H1 (cell line): ENCODE data around the gene RPRM. TPM values are rescaled to one million over a fixed set of nuclear protein-coding genes. Genes with fewer than 3 reads are reported as not detected.
A peak's percentile ranks its signal among the peaks of the same experiment; 100 is the strongest.

Experiments used
- BCL11A ChIP-seq, 2 experiments: IDR thresholded peaks; one replicate each; pipeline ENCODE4 v1.6.1; 2011; ENCODE audit warnings: low read depth in 2 of 2, low read length in 2 of 2, mild to moderate bottlenecking in 2 of 2
- CREB1 ChIP-seq: IDR thresholded peaks from 2 replicates; pipeline ENCODE4 v1.6.1; 2012; ENCODE audit warnings: inconsistent platforms
- CTBP2 ChIP-seq: IDR thresholded peaks from 2 replicates; pipeline ENCODE4 v1.7.0; 2011; ENCODE audit warnings: borderline replicate concordance, mild to moderate bottlenecking, moderate library complexity, mixed read lengths, low read length; ENCODE audit not compliant: insufficient read depth, insufficient read length
- E2F6 ChIP-seq: IDR thresholded peaks from 2 replicates; pipeline ENCODE4 v1.6.1; 2012; ENCODE audit warnings: inconsistent platforms
- EP300 ChIP-seq, 2 experiments: IDR thresholded peaks; 1 replicate in 1 of 2; 2 replicates in 1 of 2; pipeline ENCODE4 v1.6.1; 2011 to 2012; ENCODE audit warnings: low read depth in 2 of 2, low read length in 2 of 2, mild to moderate bottlenecking in 2 of 2, borderline replicate concordance in 1 of 2, inconsistent platforms in 1 of 2, moderate library complexity in 1 of 2
- GABPA ChIP-seq: IDR thresholded peaks from 2 replicates; pipeline ENCODE4 v1.6.1; 2011; ENCODE audit warnings: mild to moderate bottlenecking, low read length, moderate library complexity, borderline replicate concordance; ENCODE audit not compliant: insufficient read depth
- HDAC6 ChIP-seq: IDR thresholded peaks from one replicate; pipeline ENCODE4 v1.7.1; 2012; ENCODE audit warnings: low read depth, mild to moderate bottlenecking, inconsistent platforms, low read length, moderate library complexity
- JUN ChIP-seq: IDR thresholded peaks from 2 replicates; pipeline ENCODE4 v1.6.1; 2011; ENCODE audit warnings: low read depth, mild to moderate bottlenecking, improper control_type of control experiment, low read length
- KDM1A ChIP-seq: fragments of 200-600, 300-600 bp; sonication (generic); IDR thresholded peaks from 2 replicates; pipeline ENCODE4 v1.7.1; 2016; ENCODE audit warnings: mild to moderate bottlenecking, low read length, borderline replicate concordance
- KDM5A ChIP-seq: fragments of 200-600 bp; IDR thresholded peaks from 2 replicates; pipeline ENCODE4 v1.7.1; 2012; ENCODE audit warnings: mild to moderate bottlenecking, low read length, inconsistent platforms, mixed read lengths
- NANOG ChIP-seq: IDR thresholded peaks from 2 replicates; pipeline ENCODE4 v1.6.1; 2011; ENCODE audit warnings: low read length, low read depth, mild to moderate bottlenecking, inconsistent platforms; ENCODE audit not compliant: insufficient read depth, poor library complexity, severe bottlenecking
- POU5F1 ChIP-seq: IDR thresholded peaks from 2 replicates; pipeline ENCODE4 v1.6.1; 2011; ENCODE audit warnings: low read depth, mild to moderate bottlenecking, low read length, moderate library complexity
- RAD21 ChIP-seq, 2 experiments: IDR thresholded peaks in 1 of 2; conservative IDR thresholded peaks in 1 of 2; 2 replicates each; pipeline ENCODE4 v1.6.1; 2011; ENCODE audit warnings: low read depth in 2 of 2, low read length in 2 of 2, improper control_type of control experiment in 1 of 2, inconsistent platforms in 1 of 2, mild to moderate bottlenecking in 1 of 2, moderate library complexity in 1 of 2
- RBBP5 ChIP-seq: IDR thresholded peaks from 2 replicates; pipeline ENCODE4 v1.7.1; 2012; ENCODE audit warnings: low read depth, mild to moderate bottlenecking, inconsistent platforms, low read length, moderate library complexity, borderline replicate concordance
- RXRA ChIP-seq: IDR thresholded peaks from 2 replicates; pipeline ENCODE4 v1.6.1; 2011; ENCODE audit warnings: low read depth, mild to moderate bottlenecking, low read length, moderate library complexity; ENCODE audit not compliant: insufficient read depth
- SAP30 ChIP-seq: fragments of 300-600 bp; sonication (generic); IDR thresholded peaks from 2 replicates; pipeline ENCODE4 v1.7.1; 2012; ENCODE audit warnings: low read length, moderate library complexity, mild to moderate bottlenecking, inconsistent platforms; ENCODE audit not compliant: insufficient read depth, insufficient replicate concordance
- SRF ChIP-seq: IDR thresholded peaks from 2 replicates; pipeline ENCODE4 v1.6.1; 2011; ENCODE audit warnings: mild to moderate bottlenecking, low read depth, low read length, moderate library complexity
- SUZ12 ChIP-seq: fragments of 200-600 bp; sonication (generic); IDR thresholded peaks from 2 replicates; pipeline ENCODE4 v1.6.1; 2012; ENCODE audit warnings: mild to moderate bottlenecking, inconsistent platforms, low read length, moderate library complexity, mixed read lengths
- TAF1 ChIP-seq: IDR thresholded peaks from 2 replicates; pipeline ENCODE4 v1.6.1; 2011; ENCODE audit warnings: mild to moderate bottlenecking, low read depth, low read length
- TAF7 ChIP-seq: optimal IDR thresholded peaks from 2 replicates; pipeline ENCODE3; 2011; ENCODE audit warnings: low read depth, mild to moderate bottlenecking, inconsistent platforms, low read length, moderate library complexity, borderline replicate concordance
- YY1 ChIP-seq: IDR thresholded peaks from 2 replicates; pipeline ENCODE4 v1.6.1; 2011; ENCODE audit warnings: low read depth, mild to moderate bottlenecking, low read length
- polyA plus RNA-seq, 7 experiments: library from polyadenylated mRNA; depleted of rRNA in 3 of 7; stranded (reverse) in 5 of 7; unstranded in 2 of 7; fragments of >200 nt in 5 of 7; fragments of 200-250 nt in 2 of 7; gene quantifications; 1 replicate in 5 of 7; 2 replicates in 1 of 7; 4 replicates in 1 of 7; pipeline versions ENCODE4 v1.2.1 to v1.2.3, GENCODE V29; 2011 to 2013; ENCODE audit warnings: missing spikeins in 2 of 7, mixed read lengths in 2 of 7
- total RNA-seq: library from RNA; stranded (reverse); fragmentation: NEBNext Ultra II Directional; extraction: Animal tissue kit (Norgen Biotek cat#: 25700); gene quantifications from 2 replicates; pipeline ENCODE4 v1.2.1, GENCODE V29; 2021

RPRM gene
- total and polyA plus RNA-seq, 2 of the 8 experiments (the other 6 are each of a cell fraction or from before 2014, with no cell fraction given) = 11.0 to 16.3 TPM

- TF ChIP-seq RAD21 (IDR thresholded peaks at IDR 0.05 in 1 of 2, conservative IDR thresholded peaks at IDR 0.05 in 1 of 2; ENCODE audit: low read depth in 2 of 2, low read length in 2 of 2) (peak; percentile 87 to 92), SAP30 (no peak), KDM5A (no peak), TAF1 (peak; percentile 45; the same call in 1 of the 2 replicates), JUN (no peak), BCL11A (IDR thresholded peaks at IDR 0.05; ENCODE audit: low read depth in 2 of 2, low read length in 2 of 2) (no peak), RXRA (no peak), TAF7 (no peak), SRF (no peak), YY1 (0 out of 2 replicates have a peak, but pooled peaks have one; percentile 9), KDM1A (no peak; the same call in 1 of the 2 replicates), HDAC6 (no peak), EP300 (IDR thresholded peaks at IDR 0.05; ENCODE audit: borderline replicate concordance in 1 of 2, low read depth in 2 of 2, low read length in 2 of 2) (peak in 1 of 2 experiments; percentile 62; a peak in 1 of 3 replicates), E2F6 (peak; percentile 78), SUZ12 (no peak; the same call in 1 of the 2 replicates), POU5F1 (no peak), RBBP5 (peak; percentile 37; the same call in 1 of the 2 replicates), CTBP2 (peak; percentile 59), CREB1 (no peak), GABPA (no peak), NANOG (no peak)
Observed at GRCh38 chr2:153478289-153479261, at the start of gene RPRM (continued).
